CD4-positive, CD25-positive, alpha-beta regulatory T cell (primary cell): ENCODE results near the gene ERC1. TPM values are rescaled to one million over a fixed set of nuclear protein-coding genes. Genes with fewer than 3 reads are reported as not detected.
A peak's percentile ranks its signal among the peaks of the same experiment; 100 is the strongest.

Source experiments
- ATAC-seq, 2 donors: fragments of 150-1000 bp; cut with Tn5 transposase; one replicate each; pipeline ENCODE4 v1.10.0; 2021; ENCODE audit warnings: low read depth in 2 of 2, moderate number of reproducible peaks in 2 of 2, moderate library complexity in 1 of 2
- DNase-seq, 3 donors: peaks; one replicate each; pipeline versions ENCODE4 v3.0.0 to v3.0.0-alpha.2; 2012 to 2022; ENCODE audit warnings: mixed read lengths in 1 of 3
- H3K27ac ChIP-seq: one replicate; pipeline ENCODE4 v1.7.0; 2013; ENCODE audit warnings: mild to moderate bottlenecking, low read length; ENCODE audit not compliant: insufficient read depth, poor library complexity, severe bottlenecking
- H3K27me3 ChIP-seq: one replicate; pipeline ENCODE4 v1.7.0; 2013; ENCODE audit warnings: low read length; ENCODE audit not compliant: control insufficient read depth, insufficient read depth
- H3K36me3 ChIP-seq: one replicate; pipeline ENCODE4 v1.7.0; 2013; ENCODE audit warnings: mild to moderate bottlenecking, low read length, moderate library complexity; ENCODE audit not compliant: control insufficient read depth, insufficient read depth
- H3K4me1 ChIP-seq: 2 replicates; pipeline ENCODE4 v1.7.0; 2013; ENCODE audit warnings: mild to moderate bottlenecking, low read length; ENCODE audit not compliant: insufficient read depth, control insufficient read depth, poor library complexity, severe bottlenecking
- H3K4me3 ChIP-seq: one replicate; pipeline ENCODE4 v1.7.0; 2013; ENCODE audit warnings: low read depth, mild to moderate bottlenecking, low read length, moderate library complexity
- H3K9me3 ChIP-seq, 2 experiments: 1 replicate in 1 of 2; 2 replicates in 1 of 2; pipeline ENCODE4 v1.7.0; 2013; ENCODE audit warnings: low read length in 2 of 2, mild to moderate bottlenecking in 1 of 2, moderate library complexity in 1 of 2; ENCODE audit not compliant: control insufficient read depth in 2 of 2
- H3K27ac Mint-ChIP-seq, 3 donors: one replicate each; pipeline ENCODE4 v1.8.0; 2020 to 2022; ENCODE audit warnings: mild to moderate bottlenecking in 3 of 3, mixed read lengths in 3 of 3, moderate library complexity in 2 of 3
- H3K27me3 Mint-ChIP-seq: one replicate; pipeline ENCODE4 v1.8.0; 2022; ENCODE audit warnings: mild to moderate bottlenecking, mixed read lengths
- H3K36me3 Mint-ChIP-seq: one replicate; pipeline ENCODE4 v1.8.0; 2020; ENCODE audit warnings: mixed read lengths
- H3K4me1 Mint-ChIP-seq, 4 donors: one replicate each; pipeline ENCODE4 v1.8.0; 2020 to 2022; ENCODE audit warnings: mixed read lengths in 4 of 4, mild to moderate bottlenecking in 1 of 4
- H3K4me3 Mint-ChIP-seq, 4 donors: one replicate each; pipeline ENCODE4 v1.8.0; 2020 to 2022; ENCODE audit warnings: mild to moderate bottlenecking in 4 of 4, mixed read lengths in 4 of 4, moderate library complexity in 3 of 4
- H3K9me3 Mint-ChIP-seq, 7 donors: one replicate each; pipeline ENCODE4 v1.8.0; 2020 to 2022; ENCODE audit warnings: mixed read lengths in 7 of 7, mild to moderate bottlenecking in 3 of 7, moderate library complexity in 2 of 7
- polyA plus RNA-seq, 4 donors: library from polyadenylated mRNA; unstranded; fragments of 300-500 nt; fragmentation: Illumina TruSeq; gene quantifications; one replicate each; pipeline ENCODE4 v1.2.3, GENCODE V29; 2021
- total RNA-seq: library from RNA; stranded (reverse); gene quantifications from one replicate; pipeline ENCODE4 v1.2.3, GENCODE V29; 2022

Gene ERC1
- total and polyA plus RNA-seq, 5 donors from 2014 or later, result 5.7 to 46.5 (median 7.6) TPM

DNA sequence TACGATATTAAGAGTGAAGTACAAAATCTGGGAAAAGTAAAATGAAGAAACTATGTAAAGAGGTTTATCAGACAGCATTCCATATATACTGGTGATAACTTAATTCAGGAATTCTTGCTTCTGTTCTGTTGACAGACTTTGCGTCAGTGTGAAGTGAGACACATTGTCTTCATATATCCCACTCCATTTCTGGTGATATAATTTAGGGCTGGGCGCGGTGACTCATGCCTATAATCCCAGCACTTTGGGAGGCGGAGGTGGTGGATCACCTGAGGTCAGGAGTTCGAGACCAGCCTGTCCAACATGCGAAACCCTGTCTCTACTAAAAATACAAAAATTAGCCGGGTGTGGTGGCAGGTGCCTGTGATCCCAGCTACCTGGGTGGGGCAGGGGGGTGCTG lies 21.2 kb upstream of the ERC1 start:
- ATAC-seq, result no peak
- no peak overlapping the region for H3K27ac ChIP-seq
- H3K4me1 ChIP-seq, result no peaks in the 10 kb centered on the region
- no peaks in the 10 kb centered on the region for H3K27me3 ChIP-seq
- no peaks in the 10 kb centered on the region for H3K36me3 ChIP-seq
- no peak overlapping the region for H3K4me3 ChIP-seq
- DNase-seq, result no peak
- Mint-ChIP-seq H3K27ac (no peak overlapping the region), H3K27me3 (peaks cover 7% of the 10 kb centered on the region), H3K4me3 (no peak overlapping the region), H3K36me3 (no peaks in the 10 kb centered on the region), H3K9me3 (no peaks in the 10 kb centered on the region), H3K4me1 (no peaks in the 10 kb centered on the region)
- H3K9me3 ChIP-seq, result no peaks in the 10 kb centered on the region

GRCh38 chr12:971991-972390 lies 19.0 kb upstream of the ERC1 start:
- Mint-ChIP-seq H3K27me3 (peaks cover 17% of the 10 kb centered on the region), H3K4me1 (no peaks in the 10 kb centered on the region), H3K36me3 (no peaks in the 10 kb centered on the region), H3K4me3 (no peak overlapping the region), H3K9me3 (no peaks in the 10 kb centered on the region), H3K27ac (no peak overlapping the region)
- no peak overlapping the region for H3K27ac ChIP-seq
- no peaks in the 10 kb centered on the region for H3K4me1 ChIP-seq
- ATAC-seq, result no peak
- H3K9me3 ChIP-seq, result no peaks in the 10 kb centered on the region
- no peak overlapping the region for H3K4me3 ChIP-seq
- no peak for DNase-seq
- H3K36me3 ChIP-seq, result no peaks in the 10 kb centered on the region
- no peaks in the 10 kb centered on the region for H3K27me3 ChIP-seq

GRCh38 chr12:974271-974862 lies 16.7 kb upstream of the ERC1 start:
- Histone ChIP-seq H3K27me3 (no peaks in the 10 kb centered on the region), H3K27ac (no peak overlapping the region), H3K36me3 (no peaks in the 10 kb centered on the region), H3K4me3 (no peak overlapping the region), H3K4me1 (no peaks in the 10 kb centered on the region), H3K9me3 (no peaks in the 10 kb centered on the region)
- no peak for DNase-seq
- Mint-ChIP-seq H3K4me3 (no peak overlapping the region), H3K27ac (no peak overlapping the region), H3K4me1 (no peaks in the 10 kb centered on the region), H3K9me3 (no peaks in the 10 kb centered on the region), H3K27me3 (peaks cover 14% of the 10 kb centered on the region), H3K36me3 (no peaks in the 10 kb centered on the region)
- ATAC-seq, result no peak

GRCh38 chr12:976644-977043 lies 14.4 kb upstream of the ERC1 start:
- Mint-ChIP-seq H3K4me1 (no peaks in the 10 kb centered on the region), H3K27me3 (peaks cover 14% of the 10 kb centered on the region), H3K4me3 (no peak overlapping the region), H3K36me3 (no peaks in the 10 kb centered on the region), H3K9me3 (no peaks in the 10 kb centered on the region), H3K27ac (no peak overlapping the region)
- Histone ChIP-seq H3K27me3 (no peaks in the 10 kb centered on the region), H3K4me1 (no peaks in the 10 kb centered on the region), H3K27ac (no peak overlapping the region), H3K9me3 (no peaks in the 10 kb centered on the region), H3K4me3 (no peak overlapping the region), H3K36me3 (no peaks in the 10 kb centered on the region)
- DNase-seq (no peak), ATAC-seq (no peak)

GRCh38 chr12:977156-977555 lies 13.9 kb upstream of the ERC1 start:
- H3K27me3 ChIP-seq, result no peaks in the 10 kb centered on the region
- Mint-ChIP-seq H3K36me3 (no peaks in the 10 kb centered on the region), H3K27me3 (peaks cover 14% of the 10 kb centered on the region), H3K4me3 (no peak overlapping the region), H3K4me1 (no peaks in the 10 kb centered on the region), H3K9me3 (no peaks in the 10 kb centered on the region), H3K27ac (no peak overlapping the region)
- no peak overlapping the region for H3K27ac ChIP-seq
- no peaks in the 10 kb centered on the region for H3K9me3 ChIP-seq
- no peaks in the 10 kb centered on the region for H3K36me3 ChIP-seq
- no peak overlapping the region for H3K4me3 ChIP-seq
- ATAC-seq (no peak), DNase-seq (no peak)
- H3K4me1 ChIP-seq, result no peaks in the 10 kb centered on the region

DNA sequence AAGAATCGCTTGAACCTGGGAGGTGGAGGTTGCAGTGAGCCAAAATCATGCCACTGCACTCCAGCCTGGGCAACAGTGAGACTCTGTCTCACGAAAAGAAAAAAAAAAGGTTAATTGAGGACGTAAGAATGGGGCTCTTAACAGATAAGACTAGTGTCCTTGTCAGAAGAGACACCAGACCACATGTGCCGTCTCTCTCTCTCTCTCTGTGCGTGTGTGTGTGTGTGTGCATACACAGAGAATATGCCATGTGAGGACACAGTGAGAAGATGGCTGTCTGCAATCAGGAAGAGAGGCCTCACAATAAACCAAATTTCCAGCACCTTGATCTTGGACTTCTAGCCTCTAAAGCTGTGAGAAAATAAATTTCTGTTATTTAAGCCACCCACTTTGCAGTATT lies 11.7 kb upstream of the ERC1 start:
- no peaks in the 10 kb centered on the region for H3K27me3 ChIP-seq
- no peaks in the 10 kb centered on the region for H3K36me3 ChIP-seq
- Mint-ChIP-seq H3K36me3 (no peaks in the 10 kb centered on the region), H3K4me1 (peaks cover 0 to 2% (median 0%) of the 10 kb centered on the region in 4 donors), H3K27me3 (peaks cover 14% of the 10 kb centered on the region), H3K9me3 (no peaks in the 10 kb centered on the region), H3K4me3 (no peak overlapping the region), H3K27ac (no peak overlapping the region)
- no peaks in the 10 kb centered on the region for H3K9me3 ChIP-seq
- H3K4me1 ChIP-seq, result no peaks in the 10 kb centered on the region
- ATAC-seq (no peak), DNase-seq (no peak)
- H3K4me3 ChIP-seq, result no peak overlapping the region
- H3K27ac ChIP-seq, result no peak overlapping the region

DNA sequence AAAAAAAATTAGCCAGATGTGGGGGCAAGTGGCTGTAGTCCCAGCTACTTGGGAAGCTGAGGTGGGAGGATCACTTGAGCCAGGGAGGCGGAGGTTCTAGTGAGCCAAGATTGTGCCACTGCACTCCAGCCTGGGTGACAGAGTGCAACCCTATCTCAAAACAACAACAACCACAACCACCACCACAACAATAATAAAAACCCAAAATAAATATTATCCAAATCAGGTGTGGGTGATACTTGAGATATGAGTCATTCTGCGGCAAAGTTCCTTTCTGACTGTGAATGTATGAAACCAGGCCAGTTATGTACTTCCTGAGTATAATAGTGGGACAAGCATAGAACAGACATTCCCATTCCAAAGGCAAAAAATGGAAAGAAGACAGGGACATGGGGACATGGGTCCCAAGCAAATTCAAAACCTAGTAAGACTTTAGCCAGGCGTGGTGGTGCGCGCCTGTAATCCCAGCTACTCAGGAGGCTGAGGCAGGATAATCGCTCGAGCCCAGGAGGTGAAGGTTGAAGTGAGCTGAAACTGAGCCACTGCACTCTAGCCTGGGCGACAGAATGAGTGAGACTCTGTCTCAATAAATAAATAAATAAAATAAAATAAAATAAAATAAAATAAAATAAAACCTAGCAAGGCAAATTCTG lies 9.7 kb upstream of the ERC1 start:
- no peaks in the 10 kb centered on the region for H3K9me3 ChIP-seq
- Mint-ChIP-seq H3K9me3 (no peaks in the 10 kb centered on the region), H3K4me1 (peaks cover 0 to 2% (median 0%) of the 10 kb centered on the region in 4 donors), H3K27ac (no peak overlapping the region), H3K27me3 (peaks cover 6% of the 10 kb centered on the region), H3K4me3 (no peak overlapping the region), H3K36me3 (no peaks in the 10 kb centered on the region)
- no peaks in the 10 kb centered on the region for H3K36me3 ChIP-seq
- DNase-seq, result peak in 1 of 3 donors; percentile 27
- H3K4me1 ChIP-seq, result no peaks in the 10 kb centered on the region
- H3K27me3 ChIP-seq, result no peaks in the 10 kb centered on the region
- H3K4me3 ChIP-seq, result no peak overlapping the region
- ATAC-seq, result no peak
- no peak overlapping the region for H3K27ac ChIP-seq

DNA sequence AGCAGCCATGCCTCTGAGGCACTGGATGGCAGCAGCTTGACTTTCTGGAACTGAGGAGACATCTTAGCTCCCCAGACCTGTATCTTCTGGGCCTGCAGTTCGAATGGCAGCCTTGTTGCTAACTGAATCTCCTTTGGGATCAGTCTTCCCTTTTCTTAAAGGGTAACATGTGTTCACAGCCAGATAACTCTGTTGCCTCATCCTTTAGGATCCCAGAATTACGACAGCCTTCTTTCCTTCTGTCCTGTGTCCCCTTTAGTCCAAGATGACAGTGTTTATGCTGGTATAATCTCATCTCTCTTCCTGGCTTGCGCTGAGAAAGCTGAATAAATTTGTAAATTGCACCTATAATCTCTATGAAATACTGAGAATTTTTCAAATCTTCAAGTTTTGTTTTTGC lies 9.1 kb upstream of the ERC1 start:
- Histone ChIP-seq H3K4me1 (no peaks in the 10 kb centered on the region), H3K27ac (no peak overlapping the region), H3K4me3 (no peak overlapping the region), H3K36me3 (no peaks in the 10 kb centered on the region), H3K27me3 (no peaks in the 10 kb centered on the region), H3K9me3 (no peaks in the 10 kb centered on the region)
- no peak overlapping the region for H3K4me3 Mint-ChIP-seq
- peaks cover 1% of the 10 kb centered on the region for H3K27me3 Mint-ChIP-seq
- ATAC-seq (no peak), DNase-seq (no peak)
- no peaks in the 10 kb centered on the region for H3K9me3 Mint-ChIP-seq
- H3K4me1 Mint-ChIP-seq, result peaks cover 0 to 2% (median 0%) of the 10 kb centered on the region in 4 donors
- H3K27ac Mint-ChIP-seq, result no peak overlapping the region
- H3K36me3 Mint-ChIP-seq, result no peaks in the 10 kb centered on the region
